ENCODE data around the gene ASF1A. TPM values are rescaled to one million over a fixed set of nuclear protein-coding genes. Genes with fewer than 3 reads are reported as not detected.

Gene ASF1A
- total and polyA plus RNA-seq, 3 donors from 2014 or later: 11.1 to 16.6 (median 13.0) TPM

DNA sequence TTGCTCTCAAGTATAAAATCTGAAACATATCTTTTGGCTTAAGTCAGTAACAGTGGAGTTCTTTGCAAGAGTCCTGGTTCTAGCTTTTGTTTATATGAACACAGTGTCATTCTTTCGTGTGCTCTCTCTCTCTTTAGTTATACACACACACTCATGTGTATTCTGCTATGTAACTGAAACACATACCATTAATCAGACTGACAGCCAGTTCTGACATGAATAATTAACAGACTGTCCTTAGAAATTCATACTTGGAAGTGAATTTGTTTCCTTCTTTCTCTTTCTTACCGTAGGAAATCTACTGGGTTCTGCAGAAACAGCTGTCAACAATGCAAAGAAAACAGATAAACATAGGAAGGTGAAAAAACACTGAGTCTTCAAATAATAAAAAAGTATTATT lies 38.5 kb downstream of the ASF1A start:
- Histone ChIP-seq H3K27ac (no peak overlapping the region), H3K36me3 (ENCODE audit: low read depth, missing control alignments) (no peaks in the 10 kb centered on the region), H3K27me3 (no peaks in the 10 kb centered on the region), H3K9me3 (no peaks in the 10 kb centered on the region), H3K4me1 (no peaks in the 10 kb centered on the region), H3K4me3 (no peak overlapping the region)
- TF ChIP-seq, protein P1, sequence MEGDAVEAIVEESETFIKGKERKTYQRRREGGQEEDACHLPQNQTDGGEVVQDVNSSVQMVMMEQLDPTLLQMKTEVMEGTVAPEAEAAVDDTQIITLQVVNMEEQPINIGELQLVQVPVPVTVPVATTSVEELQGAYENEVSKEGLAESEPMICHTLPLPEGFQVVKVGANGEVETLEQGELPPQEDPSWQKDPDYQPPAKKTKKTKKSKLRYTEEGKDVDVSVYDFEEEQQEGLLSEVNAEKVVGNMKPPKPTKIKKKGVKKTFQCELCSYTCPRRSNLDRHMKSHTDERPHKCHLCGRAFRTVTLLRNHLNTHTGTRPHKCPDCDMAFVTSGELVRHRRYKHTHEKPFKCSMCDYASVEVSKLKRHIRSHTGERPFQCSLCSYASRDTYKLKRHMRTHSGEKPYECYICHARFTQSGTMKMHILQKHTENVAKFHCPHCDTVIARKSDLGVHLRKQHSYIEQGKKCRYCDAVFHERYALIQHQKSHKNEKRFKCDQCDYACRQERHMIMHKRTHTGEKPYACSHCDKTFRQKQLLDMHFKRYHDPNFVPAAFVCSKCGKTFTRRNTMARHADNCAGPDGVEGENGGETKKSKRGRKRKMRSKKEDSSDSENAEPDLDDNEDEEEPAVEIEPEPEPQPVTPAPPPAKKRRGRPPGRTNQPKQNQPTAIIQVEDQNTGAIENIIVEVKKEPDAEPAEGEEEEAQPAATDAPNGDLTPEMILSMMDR (IDR thresholded peaks at IDR 0.05): no peak
- TF ChIP-seq POLR2A (IDR thresholded peaks at IDR 0.05): no peak
- intact Hi-C loops (cut with DNase I; ENCODE audit: low total_unique reads): no loop called here
- 69 to 80% methylated on average over 2 of the region's 2 CpGs for WGBS, 2 donors
- no peak for DNase-seq

DNA sequence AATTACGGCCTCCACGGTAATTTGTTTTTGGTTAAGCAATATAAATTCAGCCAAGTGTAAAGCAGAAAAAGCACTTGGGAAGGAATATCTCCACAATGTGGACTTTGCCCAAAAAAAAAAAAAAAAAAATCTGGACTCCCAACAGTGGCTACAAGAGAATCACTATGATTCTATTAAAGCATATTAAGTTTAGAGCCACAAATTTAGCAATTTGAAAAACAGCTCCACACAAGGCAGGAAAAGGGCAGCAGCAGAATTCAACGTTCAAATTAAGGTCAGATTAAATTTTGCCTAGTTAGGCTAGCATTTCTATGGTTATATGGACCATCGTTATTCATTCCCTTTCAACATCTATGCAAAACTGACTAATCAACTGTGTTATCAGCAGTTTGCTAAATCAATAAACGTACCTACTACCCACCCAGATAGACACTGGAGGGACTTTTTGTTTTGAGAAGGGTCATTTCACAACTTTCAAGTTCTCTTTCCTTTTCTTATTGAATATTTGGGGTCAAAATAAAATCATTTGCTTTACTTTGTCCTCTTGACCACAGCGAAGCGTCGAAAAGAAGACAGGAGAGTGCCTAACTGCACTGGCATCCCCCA lies 40.0 kb downstream of the ASF1A start:
- intact Hi-C loops (cut with DNase I; ENCODE audit: low total_unique reads): no loop called here
- whole genome bisulfite sequencing, 2 donors: 16 to 21% methylated on average over 8 of the region's 8 CpGs
- H3K27ac ChIP-seq: peak overlapping the region in 1 of 2 donors; percentile 97

DNA sequence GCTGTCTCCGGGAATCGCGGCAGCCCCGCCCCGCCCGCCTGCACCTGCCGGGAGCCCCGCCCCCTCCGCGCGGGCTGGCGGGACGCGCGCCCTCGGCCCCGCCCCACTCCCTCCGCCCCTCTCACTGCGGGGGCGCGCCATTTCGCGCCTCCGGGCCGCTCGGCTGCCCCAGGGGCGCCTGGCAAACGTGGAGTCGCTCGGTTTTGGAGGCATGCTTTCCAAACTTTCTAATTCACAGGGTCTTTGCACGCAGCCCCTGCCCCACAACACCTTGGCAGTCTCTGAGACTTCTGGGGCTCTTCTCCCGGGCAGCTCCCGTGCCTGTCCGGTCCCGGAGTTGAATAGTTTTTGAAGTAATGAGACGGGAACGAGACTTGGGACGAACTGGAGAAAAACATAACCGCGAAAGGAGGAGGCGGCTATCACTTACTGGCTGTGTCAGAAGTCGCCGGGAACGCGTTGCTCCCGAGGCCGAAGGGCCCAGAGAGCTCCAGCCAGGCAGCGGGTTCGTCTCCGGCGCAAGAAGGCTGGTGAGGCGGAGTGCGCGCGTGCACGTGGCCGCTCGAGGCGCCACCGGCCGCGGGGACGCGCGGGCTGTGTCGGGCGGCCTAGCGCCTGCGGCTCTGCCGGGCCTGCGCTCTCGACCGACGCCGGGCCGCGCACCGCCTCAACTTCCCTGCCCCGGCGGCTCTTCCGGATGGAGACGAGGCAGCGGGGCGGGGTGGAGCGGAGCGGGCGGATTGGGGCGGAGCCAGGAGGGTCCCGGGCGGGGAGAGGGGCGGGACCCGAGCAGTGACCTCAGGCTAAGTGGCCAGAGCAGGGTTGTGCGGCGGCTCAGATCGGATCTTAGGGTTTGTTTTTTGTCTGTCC lies 40.7 kb downstream of the ASF1A start, which contains the start of gene MCM9:
TSS of gene MCM9 (minus strand) at position 699 of the 870 bp plus-strand sequence. CDS start 3,436 bp downstream, outside the sequence.
- no peaks in the 10 kb centered on the region for H3K4me1 ChIP-seq
- no peaks in the 10 kb centered on the region for H3K36me3 ChIP-seq (ENCODE audit: low read depth, missing control alignments)
- H3K9me3 ChIP-seq: no peaks in the 10 kb centered on the region
- peak within 1 kb of the TSS; percentile 86 to 92 for H3K4me3 ChIP-seq
- H3K27ac ChIP-seq: peak within 1 kb of the TSS; percentile 90 to 97
- H3K27me3 ChIP-seq: no peaks in the 10 kb centered on the region
- intact Hi-C loops (cut with DNase I; ENCODE audit: low total_unique reads): no loop called here
- 1 to 2% methylated on average over 10 to 47 of the region's 95 CpGs for WGBS, 2 donors
- no peak for TF ChIP-seq POLR2A (IDR thresholded peaks at IDR 0.05)
- TF ChIP-seq, protein P1 (IDR thresholded peaks at IDR 0.05): no peak
- peak; percentile 90 for DNase-seq

More for the DNA sequence above, 40.0 kb downstream of the ASF1A start:
- Histone ChIP-seq H3K27me3 (no peaks in the 10 kb centered on the region), H3K9me3 (no peaks in the 10 kb centered on the region), H3K4me3 (peak overlapping the region; percentile 86 to 92), H3K4me1 (no peaks in the 10 kb centered on the region), H3K36me3 (ENCODE audit: low read depth, missing control alignments) (no peaks in the 10 kb centered on the region)
- TF ChIP-seq, protein P1 (IDR thresholded peaks at IDR 0.05): no peak
- TF ChIP-seq POLR2A (IDR thresholded peaks at IDR 0.05): no peak
- DNase-seq: no peak

DNA sequence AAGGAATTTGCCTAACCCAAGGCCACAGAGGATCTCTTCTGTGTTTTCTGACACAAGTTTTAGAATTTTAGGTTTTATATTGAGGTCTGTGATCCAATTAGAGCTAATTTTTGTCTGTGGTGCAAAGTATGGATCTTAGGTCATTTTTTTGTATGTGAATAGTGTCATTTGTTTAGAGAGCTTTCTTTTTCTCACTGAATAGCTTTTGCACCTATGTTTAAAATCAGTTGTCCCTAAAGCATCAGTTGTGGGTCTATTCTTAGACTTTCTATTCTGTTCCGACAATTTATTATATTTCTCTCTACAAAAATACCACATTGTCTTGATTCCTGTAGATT lies 41.3 kb downstream of the ASF1A start:
- Histone ChIP-seq H3K27me3 (no peaks in the 10 kb centered on the region), H3K9me3 (no peaks in the 10 kb centered on the region), H3K4me3 (peak overlapping the region; percentile 86 to 92), H3K4me1 (no peaks in the 10 kb centered on the region), H3K27ac (peak overlapping the region; percentile 90 to 97), H3K36me3 (ENCODE audit: low read depth, missing control alignments) (no peaks in the 10 kb centered on the region)
- intact Hi-C loops (cut with DNase I; ENCODE audit: low total_unique reads): no loop called here
- 6 to 9% methylated on average over 1 of the region's 1 CpG for WGBS, 2 donors
- no peak for DNase-seq
- TF ChIP-seq, protein P1 (IDR thresholded peaks at IDR 0.05): no peak
- TF ChIP-seq POLR2A (IDR thresholded peaks at IDR 0.05): no peak

Data from testis (tissue), 3 donors.